Mesothelial cell of epicardium (in vitro differentiated cells): ENCODE results near the gene NYAP2. TPM values are rescaled to one million over a fixed set of nuclear protein-coding genes. Genes with fewer than 3 reads are reported as not detected.

ENCODE experiments used
- DNase-seq, 2 experiments: peaks; one replicate each; pipeline ENCODE4 v3.0.0; 2021; ENCODE audit warnings: low spot score in 2 of 2; ENCODE audit not compliant: unreplicated experiment in 2 of 2
- H3K27ac Mint-ChIP-seq: 2 replicates; pipeline ENCODE4 v1.8.0; 2021; ENCODE audit warnings: mixed read lengths
- H3K27me3 Mint-ChIP-seq: 2 replicates; pipeline ENCODE4 v1.8.0; 2021; ENCODE audit warnings: low read depth, mixed read lengths
- H3K36me3 Mint-ChIP-seq: 2 replicates; pipeline ENCODE4 v1.8.0; 2021; ENCODE audit warnings: mixed read lengths
- H3K4me1 Mint-ChIP-seq: 2 replicates; pipeline ENCODE4 v1.8.0; 2021; ENCODE audit warnings: mixed read lengths
- H3K4me3 Mint-ChIP-seq: 2 replicates; pipeline ENCODE4 v1.8.0; 2021; ENCODE audit warnings: mild to moderate bottlenecking, moderate library complexity, mixed read lengths
- H3K9me3 Mint-ChIP-seq: 2 replicates; pipeline ENCODE4 v1.8.0; 2021; ENCODE audit warnings: mixed read lengths
- CTCF ChIP-seq: fragments of 200-600 bp; sonication (generic); IDR thresholded peaks from one replicate; pipeline ENCODE4 v1.5.0; 2021; ENCODE audit warnings: antibody characterized with exemption; ENCODE audit not compliant: unreplicated experiment
- total RNA-seq: library from RNA; stranded (reverse); gene quantifications from 3 replicates; pipeline ENCODE4 v1.2.1, GENCODE V29; 2021

NYAP2 gene
- total RNA-seq, 1 donor from 2014 or later, result not detected

- Mint-ChIP-seq H3K27me3 (no peaks in the 10 kb centered on the region), H3K36me3 (no peaks in the 10 kb centered on the region), H3K27ac (no peak overlapping the region), H3K9me3 (no peaks in the 10 kb centered on the region), H3K4me3 (no peak overlapping the region), H3K4me1 (peaks cover 3% of the 10 kb centered on the region)
- no peak for DNase-seq
- TF ChIP-seq CTCF, result no peak
Measured at GRCh38 chr2:225415341-225415740, 15.8 kb downstream of the NYAP2 start.

DNA sequence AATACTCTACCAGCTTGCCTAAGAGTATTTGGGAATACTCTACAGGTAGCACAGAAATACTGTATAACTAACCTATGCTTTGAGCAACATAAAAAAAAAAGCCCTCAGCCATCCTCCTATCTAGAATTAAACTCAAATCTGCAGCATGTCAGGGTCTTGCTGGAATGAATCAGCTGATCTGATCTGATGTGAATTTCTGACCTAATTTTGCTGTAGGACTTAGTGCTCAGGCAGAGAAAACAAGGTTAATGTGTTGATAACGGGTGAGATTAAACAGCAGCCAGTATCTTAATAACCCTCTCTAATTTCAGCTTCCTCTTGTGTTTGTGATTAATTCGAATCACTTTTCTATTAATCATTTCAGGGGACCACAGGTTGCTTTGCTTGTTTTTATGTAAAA, 16.3 kb downstream of the NYAP2 start:
- no peak overlapping the region for H3K27ac Mint-ChIP-seq
- no peaks in the 10 kb centered on the region for H3K9me3 Mint-ChIP-seq
- DNase-seq, result no peak
- peaks cover 3% of the 10 kb centered on the region for H3K4me1 Mint-ChIP-seq
- no peaks in the 10 kb centered on the region for H3K36me3 Mint-ChIP-seq
- H3K27me3 Mint-ChIP-seq, result no peaks in the 10 kb centered on the region
- TF ChIP-seq CTCF, result no peak
- no peak overlapping the region for H3K4me3 Mint-ChIP-seq

DNA sequence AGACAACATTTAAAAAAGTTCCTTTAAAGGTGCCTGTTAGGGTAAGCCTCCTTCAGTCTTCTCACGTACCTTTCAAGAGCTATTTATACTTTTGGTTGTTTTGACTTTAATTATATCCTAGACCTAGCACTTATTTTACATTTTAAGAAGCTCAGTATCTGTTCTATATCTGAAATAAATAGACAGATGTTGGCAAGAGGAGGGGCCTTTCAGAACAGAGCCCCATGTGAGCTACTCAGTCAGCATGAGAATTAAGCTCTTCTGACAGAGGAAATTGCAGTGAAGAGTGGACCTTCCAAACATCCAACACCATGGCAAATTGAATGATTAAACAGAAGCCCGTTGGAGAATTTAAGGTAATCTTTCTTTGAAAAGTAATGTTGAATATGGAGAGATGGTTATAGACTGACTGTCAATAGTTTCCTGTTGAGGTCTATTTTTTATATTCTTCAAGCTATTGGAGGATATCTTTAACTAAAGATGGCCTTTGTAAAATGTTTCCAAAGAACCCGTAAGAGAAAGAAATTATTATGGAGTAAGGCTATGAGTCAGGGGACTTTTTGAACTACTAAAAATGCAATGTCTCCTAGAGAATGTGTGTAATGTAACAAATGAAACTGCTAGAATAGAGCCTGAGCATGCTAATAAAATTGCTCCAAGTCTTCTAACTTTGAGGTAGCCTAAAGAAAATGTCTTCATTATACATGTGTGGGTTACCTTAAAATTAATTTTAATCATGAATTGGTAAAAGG, 17.3 kb downstream of the NYAP2 start:
- no peak for DNase-seq
- no peak for TF ChIP-seq CTCF
- Mint-ChIP-seq H3K27me3 (no peaks in the 10 kb centered on the region), H3K4me3 (no peak overlapping the region), H3K9me3 (no peaks in the 10 kb centered on the region), H3K36me3 (no peaks in the 10 kb centered on the region), H3K27ac (no peak overlapping the region), H3K4me1 (peaks cover 3% of the 10 kb centered on the region)

- Mint-ChIP-seq H3K9me3 (no peaks in the 10 kb centered on the region), H3K36me3 (no peaks in the 10 kb centered on the region), H3K27ac (no peak overlapping the region), H3K4me1 (peaks cover 3% of the 10 kb centered on the region), H3K27me3 (no peaks in the 10 kb centered on the region), H3K4me3 (no peak overlapping the region)
- no peak for TF ChIP-seq CTCF
- DNase-seq, result no peak
Measured at GRCh38 chr2:225419033-225419432, 19.5 kb downstream of the NYAP2 start.

DNA sequence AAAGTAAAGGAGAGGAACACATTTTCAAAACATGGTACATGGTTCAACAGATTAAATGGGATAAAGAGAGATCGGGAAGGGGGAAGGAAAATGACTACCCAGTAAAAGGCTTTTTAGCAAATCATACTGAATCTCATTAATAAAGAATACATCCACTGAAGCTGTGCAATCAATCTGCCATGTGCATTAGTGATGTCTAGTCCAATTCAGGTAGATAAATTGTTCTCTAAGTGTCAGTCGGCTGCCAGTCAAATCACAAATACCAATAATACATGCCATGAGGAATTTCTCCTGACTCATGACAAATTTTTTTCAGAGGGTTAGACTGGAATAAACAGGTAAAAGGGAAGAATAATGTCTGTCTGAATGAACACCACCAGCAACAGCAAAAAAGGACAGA, 22.6 kb downstream of the NYAP2 start:
- no peak overlapping the region for H3K27ac Mint-ChIP-seq

More for the DNA sequence above, 22.6 kb downstream of the NYAP2 start:
- Mint-ChIP-seq H3K4me3 (no peak overlapping the region), H3K4me1 (no peaks in the 10 kb centered on the region), H3K36me3 (no peaks in the 10 kb centered on the region), H3K9me3 (no peaks in the 10 kb centered on the region), H3K27me3 (no peaks in the 10 kb centered on the region)
- TF ChIP-seq CTCF, result no peak
- no peak for DNase-seq
